ENCODE measurements around the gene PIP4P1.

Gene PIP4P1

DNA sequence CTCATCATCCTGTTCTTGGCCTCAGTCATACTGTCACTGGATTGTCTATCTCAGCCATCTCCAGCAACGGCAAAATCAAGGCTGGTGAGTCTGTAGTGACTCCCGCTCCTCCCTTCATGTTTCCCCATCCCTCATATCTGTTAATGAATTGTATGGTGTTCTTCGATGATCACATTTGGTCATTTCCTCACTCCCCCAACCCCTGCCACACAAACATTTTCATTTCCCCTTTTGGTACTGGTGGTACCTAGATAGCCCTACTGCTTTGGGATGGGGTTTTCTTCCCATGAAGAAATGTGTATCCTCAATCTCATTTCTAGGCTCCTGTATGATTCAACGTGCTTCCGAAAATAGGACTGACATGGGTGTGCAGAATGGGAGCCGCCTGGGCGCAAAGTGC is 22.6 kb downstream of the PIP4P1 start:
- no peak for DNase-seq (ENCODE audit: low spot score)
- TF ChIP-seq, protein P1, sequence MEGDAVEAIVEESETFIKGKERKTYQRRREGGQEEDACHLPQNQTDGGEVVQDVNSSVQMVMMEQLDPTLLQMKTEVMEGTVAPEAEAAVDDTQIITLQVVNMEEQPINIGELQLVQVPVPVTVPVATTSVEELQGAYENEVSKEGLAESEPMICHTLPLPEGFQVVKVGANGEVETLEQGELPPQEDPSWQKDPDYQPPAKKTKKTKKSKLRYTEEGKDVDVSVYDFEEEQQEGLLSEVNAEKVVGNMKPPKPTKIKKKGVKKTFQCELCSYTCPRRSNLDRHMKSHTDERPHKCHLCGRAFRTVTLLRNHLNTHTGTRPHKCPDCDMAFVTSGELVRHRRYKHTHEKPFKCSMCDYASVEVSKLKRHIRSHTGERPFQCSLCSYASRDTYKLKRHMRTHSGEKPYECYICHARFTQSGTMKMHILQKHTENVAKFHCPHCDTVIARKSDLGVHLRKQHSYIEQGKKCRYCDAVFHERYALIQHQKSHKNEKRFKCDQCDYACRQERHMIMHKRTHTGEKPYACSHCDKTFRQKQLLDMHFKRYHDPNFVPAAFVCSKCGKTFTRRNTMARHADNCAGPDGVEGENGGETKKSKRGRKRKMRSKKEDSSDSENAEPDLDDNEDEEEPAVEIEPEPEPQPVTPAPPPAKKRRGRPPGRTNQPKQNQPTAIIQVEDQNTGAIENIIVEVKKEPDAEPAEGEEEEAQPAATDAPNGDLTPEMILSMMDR (conservative IDR thresholded peaks at IDR 0.05; ENCODE audit: low read depth), result no peak
- no peak overlapping the region for H3K27ac ChIP-seq
- ChIA-PET POLR2A (ENCODE audit: low non-redundant PET) (no interaction called here), CTCF (no interaction called here)

DNA sequence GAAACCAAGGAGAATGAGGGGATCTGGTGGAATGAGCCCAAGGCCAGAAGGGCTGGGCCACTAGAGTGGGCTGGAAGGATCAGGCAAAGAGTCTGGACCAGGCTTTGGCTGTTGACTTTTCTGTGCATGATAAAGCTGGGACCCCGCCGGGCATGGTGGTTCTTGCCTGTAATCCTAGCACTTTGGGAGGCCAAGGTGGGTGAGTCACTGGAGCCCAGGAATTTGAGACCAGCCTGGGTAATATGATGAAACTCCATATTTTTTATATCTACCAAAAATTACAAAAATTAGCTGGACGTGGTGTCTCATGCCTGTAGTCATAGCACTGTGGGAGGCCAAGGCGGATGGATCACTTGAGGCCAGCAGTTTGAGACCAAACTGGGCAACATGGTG is 24.9 kb downstream of the PIP4P1 start:
- TF ChIP-seq, protein P1 (conservative IDR thresholded peaks at IDR 0.05; ENCODE audit: low read depth), result no peak
- POLR2A ChIA-PET (ENCODE audit: low non-redundant PET), result no interaction called here
- DNase-seq (ENCODE audit: low spot score), result peak; percentile 34
- H3K27ac ChIP-seq, result peak overlapping the region; percentile 74
- CTCF ChIA-PET, result interaction anchor here (0.6 kb wide), 1 partner anchor 1765 kb away, joined by 3 read pairs; no protein-coding TSS in a partner anchor

DNA sequence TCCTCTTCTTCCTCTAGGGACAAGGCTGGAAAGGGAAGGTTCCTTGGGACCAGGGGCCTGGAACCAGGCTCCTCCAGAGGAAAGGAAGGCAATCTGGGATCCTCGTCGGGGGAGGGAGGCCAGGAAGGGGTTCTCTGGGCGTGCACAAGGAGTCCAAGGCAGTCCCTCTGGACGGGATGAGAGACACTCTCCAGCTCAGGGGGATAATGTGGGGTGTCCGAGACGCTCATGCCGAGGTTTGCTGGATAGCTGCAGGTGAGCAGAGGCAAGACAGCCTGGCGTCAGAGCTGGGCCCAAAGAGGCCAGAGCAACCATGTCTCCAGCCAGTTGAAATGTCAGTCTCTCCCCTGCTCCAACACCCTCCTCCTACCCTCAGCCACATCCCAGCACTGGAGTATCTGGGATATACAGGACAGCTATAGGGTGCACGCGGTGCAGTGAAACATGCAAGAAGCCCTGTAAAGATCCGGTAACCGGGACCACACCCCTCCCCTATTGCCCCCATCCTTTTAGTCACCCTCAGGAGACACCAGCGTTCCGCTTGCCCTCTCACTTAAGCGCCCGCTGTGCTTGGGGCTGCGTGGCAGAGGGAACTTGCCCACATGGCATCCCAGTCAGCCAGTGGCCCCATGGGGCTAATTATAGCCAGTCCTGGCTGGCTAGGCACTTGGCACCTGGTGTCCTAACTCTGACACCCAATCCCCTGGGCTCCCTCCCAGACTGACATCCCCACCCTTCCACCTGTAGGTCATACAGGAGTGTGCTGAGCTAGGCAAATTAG is 25.5 kb downstream of the PIP4P1 start, which contains the start of gene KLHL33:
KLHL33 (minus strand) TSS at position 585 of the 781 bp plus-strand sequence; CDS start at position 230, 355 bp downstream.
- no peak for DNase-seq (ENCODE audit: low spot score)
- ChIA-PET POLR2A (ENCODE audit: low non-redundant PET) (no interaction called here), CTCF (interaction anchor here (0.6 kb wide), 1 partner anchor 1765 kb away, joined by 3 read pairs; no protein-coding TSS in a partner anchor)
- peak within 1 kb of the TSS; percentile 74 for H3K27ac ChIP-seq
- TF ChIP-seq, protein P1 (conservative IDR thresholded peaks at IDR 0.05; ENCODE audit: low read depth), result no peak

DNA sequence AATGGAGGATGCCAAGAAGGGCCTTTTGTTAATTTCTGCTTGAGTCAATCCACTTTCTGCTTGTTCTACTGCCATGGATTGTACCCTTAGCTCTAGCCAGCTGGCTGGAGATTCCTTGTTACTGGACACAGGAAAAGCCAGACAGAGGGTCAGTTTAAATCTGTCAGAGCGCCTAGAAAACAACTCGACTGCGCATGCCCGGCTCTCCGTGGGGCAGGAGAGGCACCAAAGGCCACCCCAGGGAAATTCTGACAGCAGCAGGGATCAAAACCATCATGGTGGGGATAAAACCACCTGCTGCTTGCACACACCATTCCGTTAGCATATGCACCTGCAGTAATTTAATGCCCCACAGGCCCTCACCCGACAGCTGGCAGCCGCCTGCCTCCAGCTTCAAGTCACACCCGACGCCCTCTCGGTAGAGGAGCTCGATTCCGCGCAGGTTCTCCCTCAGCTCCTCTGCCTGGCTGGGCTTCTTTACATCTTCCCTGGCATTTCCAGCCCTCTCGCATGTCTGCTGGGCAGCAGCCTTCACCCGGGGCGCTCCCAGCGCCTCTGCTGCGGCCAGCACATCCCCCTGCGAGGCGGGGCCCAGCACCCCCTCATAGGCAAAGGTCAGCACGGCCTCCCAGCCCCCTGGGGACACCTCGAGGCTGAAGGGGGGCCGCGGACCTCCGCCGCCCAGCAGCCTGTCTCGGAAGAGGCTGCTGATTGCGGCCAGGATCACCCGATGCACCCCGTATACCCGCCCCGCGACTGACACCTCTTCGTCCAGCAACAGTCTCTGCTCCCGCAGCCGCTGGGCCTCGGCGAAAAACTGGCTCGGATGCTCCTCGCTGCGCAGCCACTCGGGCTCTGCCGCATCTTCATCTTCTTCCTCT is 26.3 kb downstream of the PIP4P1 start:
- TF ChIP-seq, protein P1 (conservative IDR thresholded peaks at IDR 0.05; ENCODE audit: low read depth), result no peak
- ChIA-PET CTCF (no interaction called here), POLR2A (ENCODE audit: low non-redundant PET) (interaction anchor here (0.6 kb wide), 1 partner anchor 1055 kb away, joined by 6 read pairs; no protein-coding TSS in a partner anchor)
- no peak overlapping the region for H3K27ac ChIP-seq
- DNase-seq (ENCODE audit: low spot score), result no peak

DNA sequence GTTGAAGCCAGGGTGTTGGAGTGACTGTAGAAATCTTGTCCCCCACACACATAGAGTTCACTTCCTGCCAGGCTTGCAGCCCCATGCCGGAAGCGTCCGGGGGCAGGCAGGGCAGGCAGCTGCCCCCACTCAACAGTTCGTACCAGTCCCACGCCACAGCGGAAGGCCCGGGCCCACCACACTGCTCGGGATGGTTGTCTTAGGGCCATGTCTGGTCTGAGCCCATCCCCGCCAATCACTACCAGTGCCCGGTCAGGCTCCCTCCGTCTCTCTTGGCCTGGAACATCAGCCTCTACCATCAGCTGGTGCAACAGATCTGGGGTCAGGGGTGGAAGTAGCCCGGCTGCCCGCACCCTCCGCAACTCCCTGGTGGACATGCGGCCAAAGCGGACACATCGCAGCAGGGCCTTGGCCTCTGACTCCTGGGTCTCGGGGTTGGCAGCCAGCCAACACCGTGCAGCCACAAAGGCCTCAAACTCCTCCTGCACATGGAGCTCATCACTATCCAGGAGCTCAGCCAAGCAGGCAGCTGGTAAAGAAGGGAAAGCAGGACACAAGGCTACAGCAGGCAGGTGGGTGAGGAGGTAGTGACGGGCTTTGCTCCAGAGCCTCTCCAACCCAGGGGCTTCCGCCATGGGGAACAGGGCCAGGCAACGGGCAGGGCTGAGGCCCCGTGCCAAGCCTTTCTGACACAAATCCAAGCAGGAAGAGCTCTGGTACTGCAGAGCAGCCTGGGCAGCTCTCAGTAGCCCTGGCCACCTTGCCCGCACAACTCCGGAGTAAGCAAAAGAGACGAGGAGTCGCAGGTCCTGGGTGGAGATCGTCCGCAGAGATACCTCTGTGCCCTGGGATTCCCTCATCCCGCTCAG is 31.2 kb downstream of the PIP4P1 start:
- ChIA-PET CTCF (no interaction called here), POLR2A (ENCODE audit: low non-redundant PET) (no interaction called here)
- H3K27ac ChIP-seq, result no peak overlapping the region
- TF ChIP-seq, protein P1 (conservative IDR thresholded peaks at IDR 0.05; ENCODE audit: low read depth), result no peak
- DNase-seq (ENCODE audit: low spot score), result no peak

DNA sequence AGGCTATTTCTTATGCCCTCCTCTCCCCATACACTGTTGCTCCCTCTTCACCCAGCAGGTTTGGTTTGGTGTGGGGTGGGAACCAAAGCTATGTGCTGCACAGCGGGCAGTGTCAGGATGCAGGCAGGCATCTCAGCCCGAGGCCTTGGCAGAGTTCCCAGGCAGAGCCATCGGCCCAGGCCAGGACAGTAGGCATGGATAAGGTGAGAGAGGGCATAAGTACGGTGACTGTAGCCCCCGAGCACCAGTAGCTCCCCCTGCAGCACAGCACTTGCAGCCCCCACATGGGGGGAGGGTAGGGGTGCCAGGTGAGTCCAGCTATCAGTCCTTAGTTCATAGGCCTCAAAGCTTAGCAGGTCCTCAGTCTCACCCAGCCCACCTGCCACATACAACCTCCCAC is 32.4 kb downstream of the PIP4P1 start:
- DNase-seq (ENCODE audit: low spot score), result no peak
- H3K27ac ChIP-seq, result no peak overlapping the region
- TF ChIP-seq, protein P1 (conservative IDR thresholded peaks at IDR 0.05; ENCODE audit: low read depth), result no peak
- ChIA-PET POLR2A (ENCODE audit: low non-redundant PET) (no interaction called here), CTCF (no interaction called here)

Data from RWPE1 (cell line).